K562 (cell line): ENCODE measurements around the gene TRUB1. TPM values are rescaled to one million over a fixed set of nuclear protein-coding genes. Genes with fewer than 3 reads are reported as not detected.

Experiments used
- CBX2 ChIP-seq: fragments of 200-600 bp; sonication (generic); IDR thresholded peaks from one replicate; pipeline ENCODE4 v1.6.1; 2012; ENCODE audit warnings: mild to moderate bottlenecking, low read length, inconsistent platforms; ENCODE audit not compliant: insufficient read depth, poor library complexity, severe bottlenecking
- CREB1 ChIP-seq, 2 experiments: sonication (generic) in 1 of 2; formaldehyde crosslinking in 1 of 2; IDR thresholded peaks; 2 replicates each; pipeline versions ENCODE4 v1.6.1 to v1.8.0; 2012 to 2022; ENCODE audit warnings: inconsistent platforms in 1 of 2, mild to moderate bottlenecking in 1 of 2, missing genetic modification reagents in 1 of 2, moderate library complexity in 1 of 2
- ILF3 ChIP-seq: fragments of 450-650 bp; IDR thresholded peaks from 2 replicates; pipeline ENCODE4 v1.6.1; 2018; ENCODE audit warnings: antibody characterized with exemption, mild to moderate bottlenecking, moderate library complexity, borderline replicate concordance
- MED1 ChIP-seq: sonication (generic); formaldehyde crosslinking; IDR thresholded peaks from 2 replicates; pipeline ENCODE4 v1.8.1; 2023; ENCODE audit warnings: missing genetic modification reagents, borderline replicate concordance
- PCBP2 ChIP-seq: fragments of 200-400 bp; formaldehyde crosslinking; IDR thresholded peaks from 2 replicates; pipeline ENCODE4 v1.6.1; 2018; ENCODE audit warnings: low read length, low read depth, mild to moderate bottlenecking, moderate library complexity; ENCODE audit not compliant: poor library complexity, severe bottlenecking
- PTBP1 ChIP-seq: fragments of 200-400 bp; formaldehyde crosslinking; IDR thresholded peaks from 2 replicates; pipeline ENCODE4 v1.6.1; 2017; ENCODE audit warnings: low read depth, low read length
- PTRF ChIP-seq: fragments of 450-650 bp; IDR thresholded peaks from 2 replicates; pipeline ENCODE4 v1.6.1; 2016; ENCODE audit warnings: mild to moderate bottlenecking, missing genetic modification characterization, missing compliant biosample characterization
- SIRT6 ChIP-seq: IDR thresholded peaks from one replicate; pipeline ENCODE4 v1.6.1; 2012; ENCODE audit warnings: low read depth, mild to moderate bottlenecking, control low read depth, inconsistent platforms, low read length, moderate library complexity
- SMAD4 ChIP-seq: fragments of 250-450 bp; sonication (Bioruptor Pico); conservative IDR thresholded peaks from 2 replicates; pipeline ENCODE4 v1.8.0; 2021; ENCODE audit warnings: inconsistent platforms, mild to moderate bottlenecking, moderate library complexity
- TBP ChIP-seq: optimal IDR thresholded peaks from 2 replicates; pipeline ENCODE3; 2011; ENCODE audit warnings: low read depth, low read length, improper control_type of control experiment
- polyA plus RNA-seq, 8 experiments: library from polyadenylated mRNA; depleted of rRNA in 4 of 8; stranded (reverse) in 5 of 8; unstranded in 3 of 8; fragments of >200 nt; fragmentation: Nextera tagmentation in 2 of 8; fragmentation: Illumina TruSeq in 1 of 8; extraction: Ambion mirVana in 2 of 8; extraction: Trizol in 1 of 8; gene quantifications; 2 replicates each; pipeline versions ENCODE4 v1.2.1 to v1.2.3, GENCODE V29; 2011 to 2014; ENCODE audit warnings: inconsistent platforms in 1 of 8, missing spikeins in 1 of 8
- total RNA-seq, 7 experiments: library from RNA; depleted of rRNA in 6 of 7; stranded (reverse); fragments of >200 nt in 6 of 7; fragmentation: Illumina TruSeq in 2 of 7; extraction: Trizol in 2 of 7; gene quantifications; 2 replicates each; pipeline versions ENCODE4 v1.2.1 to v1.2.3, GENCODE V29; 2011 to 2021; ENCODE audit warnings: low replicate concordance in 1 of 7
- TF ChIP-seq, protein P1 (sequence below), 3 experiments: fragments of 200-800 bp in 1 of 3; sonication (Bioruptor generic) in 1 of 3; sonication (generic) in 1 of 3; formaldehyde crosslinking in 1 of 3; IDR thresholded peaks; 2 replicates each; pipeline versions ENCODE4 v1.6.1 to v1.8.0; 2016 to 2022; ENCODE audit warnings: mild to moderate bottlenecking in 2 of 3, missing compliant biosample characterization in 2 of 3, missing genetic modification characterization in 2 of 3, missing genetic modification reagents in 1 of 3
- TF ChIP-seq, protein P2 (sequence below): fragments of 250-450 bp; sonication (Bioruptor Pico); IDR thresholded peaks from 2 replicates; pipeline ENCODE4 v1.4.0; 2020; ENCODE audit warnings: mild to moderate bottlenecking, moderate library complexity
- TF ChIP-seq, protein P3 (sequence below): fragments of 250-450 bp; sonication (Bioruptor Pico); IDR thresholded peaks from 2 replicates; pipeline ENCODE4 v1.5.0; 2021
- TF ChIP-seq, protein P4 (sequence below): fragments of 450-650 bp; IDR thresholded peaks from 2 replicates; pipeline ENCODE4 v1.6.1; 2017; ENCODE audit warnings: antibody characterized with exemption, mild to moderate bottlenecking
- TF ChIP-seq, protein P5 (sequence below): fragments of 200-400 bp; formaldehyde crosslinking; IDR thresholded peaks from 2 replicates; pipeline ENCODE4 v1.6.1; 2017; ENCODE audit warnings: mild to moderate bottlenecking, low read depth, low read length, moderate library complexity

TRUB1 gene
- total and polyA plus RNA-seq, 9 of the 15 experiments (the other 6 are each of a cell fraction or from before 2014, with no cell fraction given): 4.6 to 16.5 (median 11.5) TPM

DNA sequence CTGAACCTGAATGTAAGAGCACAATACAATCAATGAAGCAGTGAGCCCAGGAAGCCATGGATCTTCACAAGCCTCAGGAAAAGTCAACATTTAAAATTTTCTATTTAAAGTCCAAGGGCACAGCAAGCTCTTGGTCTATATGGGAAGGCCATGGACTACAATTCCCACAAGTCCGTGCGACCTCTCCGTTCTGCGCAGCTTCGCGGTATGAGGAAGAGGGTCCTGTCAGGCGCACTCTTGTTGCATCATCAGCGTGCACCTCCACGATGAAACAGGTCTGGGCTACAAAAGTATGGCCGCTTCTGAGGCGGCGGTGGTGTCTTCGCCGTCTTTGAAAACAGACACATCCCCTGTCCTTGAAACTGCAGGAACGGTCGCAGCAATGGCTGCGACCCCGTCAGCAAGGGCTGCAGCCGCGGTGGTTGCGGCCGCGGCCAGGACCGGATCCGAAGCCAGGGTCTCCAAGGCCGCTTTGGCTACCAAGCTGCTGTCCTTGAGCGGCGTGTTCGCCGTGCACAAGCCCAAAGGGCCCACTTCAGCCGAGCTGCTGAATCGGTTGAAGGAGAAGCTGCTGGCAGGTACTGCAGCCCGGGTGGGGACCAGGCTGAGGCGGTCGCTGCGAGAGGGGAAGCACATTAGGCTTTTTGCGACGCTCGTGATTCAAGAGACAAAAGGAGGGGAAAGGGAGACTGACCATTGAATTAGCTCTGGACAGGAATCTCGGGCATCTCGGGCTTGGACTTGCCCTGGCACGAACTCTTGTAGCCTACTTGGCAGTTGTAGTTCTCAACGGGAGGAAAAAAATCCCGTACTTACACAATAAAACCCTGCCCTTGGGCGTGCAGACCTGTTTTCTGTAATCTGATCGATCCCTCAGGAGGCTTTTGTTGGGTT lies at the start of gene TRUB1 (continued):
- TF ChIP-seq, protein P1, sequence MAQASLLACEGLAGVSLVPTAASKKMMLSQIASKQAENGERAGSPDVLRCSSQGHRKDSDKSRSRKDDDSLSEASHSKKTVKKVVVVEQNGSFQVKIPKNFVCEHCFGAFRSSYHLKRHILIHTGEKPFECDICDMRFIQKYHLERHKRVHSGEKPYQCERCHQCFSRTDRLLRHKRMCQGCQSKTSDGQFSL (CRISPR knock-in tag; IDR thresholded peaks at IDR 0.05): no peak
- TF ChIP-seq, protein P1 (tag; IDR thresholded peaks at IDR 0.05): no peak
- TF ChIP-seq ILF3 (no peak), TBP (peak; percentile 88), PTRF (no peak), SIRT6 (no peak), PTBP1 (no peak), MED1 (CRISPR knock-in tag) (no peak), CBX2 (no peak), SMAD4 (CRISPR knock-in tag) (no peak), PCBP2 (no peak), CREB1 (IDR thresholded peaks at IDR 0.05) (peak; percentile 98), CREB1 (CRISPR knock-in tag; IDR thresholded peaks at IDR 0.05) (peak; percentile 97)
- TF ChIP-seq, protein P2, sequence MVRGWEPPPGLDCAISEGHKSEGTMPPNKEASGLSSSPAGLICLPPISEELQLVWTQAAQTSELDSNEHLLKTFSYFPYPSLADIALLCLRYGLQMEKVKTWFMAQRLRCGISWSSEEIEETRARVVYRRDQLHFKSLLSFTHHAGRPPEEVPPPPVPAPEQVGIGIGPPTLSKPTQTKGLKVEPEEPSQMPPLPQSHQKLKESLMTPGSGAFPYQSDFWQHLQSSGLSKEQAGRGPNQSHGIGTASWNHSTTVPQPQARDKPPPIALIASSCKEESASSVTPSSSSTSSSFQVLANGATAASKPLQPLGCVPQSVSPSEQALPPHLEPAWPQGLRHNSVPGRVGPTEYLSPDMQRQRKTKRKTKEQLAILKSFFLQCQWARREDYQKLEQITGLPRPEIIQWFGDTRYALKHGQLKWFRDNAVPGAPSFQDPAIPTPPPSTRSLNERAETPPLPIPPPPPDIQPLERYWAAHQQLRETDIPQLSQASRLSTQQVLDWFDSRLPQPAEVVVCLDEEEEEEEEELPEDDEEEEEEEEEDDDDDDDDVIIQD (CRISPR knock-in tag): no peak
- TF ChIP-seq, protein P3, sequence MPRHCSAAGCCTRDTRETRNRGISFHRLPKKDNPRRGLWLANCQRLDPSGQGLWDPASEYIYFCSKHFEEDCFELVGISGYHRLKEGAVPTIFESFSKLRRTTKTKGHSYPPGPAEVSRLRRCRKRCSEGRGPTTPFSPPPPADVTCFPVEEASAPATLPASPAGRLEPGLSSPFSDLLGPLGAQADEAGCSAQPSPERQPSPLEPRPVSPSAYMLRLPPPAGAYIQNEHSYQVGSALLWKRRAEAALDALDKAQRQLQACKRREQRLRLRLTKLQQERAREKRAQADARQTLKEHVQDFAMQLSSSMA (CRISPR knock-in tag): no peak
- TF ChIP-seq, protein P4, sequence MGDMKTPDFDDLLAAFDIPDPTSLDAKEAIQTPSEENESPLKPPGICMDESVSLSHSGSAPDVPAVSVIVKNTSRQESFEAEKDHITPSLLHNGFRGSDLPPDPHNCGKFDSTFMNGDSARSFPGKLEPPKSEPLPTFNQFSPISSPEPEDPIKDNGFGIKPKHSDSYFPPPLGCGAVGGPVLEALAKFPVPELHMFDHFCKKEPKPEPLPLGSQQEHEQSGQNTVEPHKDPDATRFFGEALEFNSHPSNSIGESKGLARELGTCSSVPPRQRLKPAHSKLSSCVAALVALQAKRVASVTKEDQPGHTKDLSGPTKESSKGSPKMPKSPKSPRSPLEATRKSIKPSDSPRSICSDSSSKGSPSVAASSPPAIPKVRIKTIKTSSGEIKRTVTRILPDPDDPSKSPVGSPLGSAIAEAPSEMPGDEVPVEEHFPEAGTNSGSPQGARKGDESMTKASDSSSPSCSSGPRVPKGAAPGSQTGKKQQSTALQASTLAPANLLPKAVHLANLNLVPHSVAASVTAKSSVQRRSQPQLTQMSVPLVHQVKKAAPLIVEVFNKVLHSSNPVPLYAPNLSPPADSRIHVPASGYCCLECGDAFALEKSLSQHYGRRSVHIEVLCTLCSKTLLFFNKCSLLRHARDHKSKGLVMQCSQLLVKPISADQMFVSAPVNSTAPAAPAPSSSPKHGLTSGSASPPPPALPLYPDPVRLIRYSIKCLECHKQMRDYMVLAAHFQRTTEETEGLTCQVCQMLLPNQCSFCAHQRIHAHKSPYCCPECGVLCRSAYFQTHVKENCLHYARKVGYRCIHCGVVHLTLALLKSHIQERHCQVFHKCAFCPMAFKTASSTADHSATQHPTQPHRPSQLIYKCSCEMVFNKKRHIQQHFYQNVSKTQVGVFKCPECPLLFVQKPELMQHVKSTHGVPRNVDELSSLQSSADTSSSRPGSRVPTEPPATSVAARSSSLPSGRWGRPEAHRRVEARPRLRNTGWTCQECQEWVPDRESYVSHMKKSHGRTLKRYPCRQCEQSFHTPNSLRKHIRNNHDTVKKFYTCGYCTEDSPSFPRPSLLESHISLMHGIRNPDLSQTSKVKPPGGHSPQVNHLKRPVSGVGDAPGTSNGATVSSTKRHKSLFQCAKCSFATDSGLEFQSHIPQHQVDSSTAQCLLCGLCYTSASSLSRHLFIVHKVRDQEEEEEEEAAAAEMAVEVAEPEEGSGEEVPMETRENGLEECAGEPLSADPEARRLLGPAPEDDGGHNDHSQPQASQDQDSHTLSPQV: no peak
- TF ChIP-seq, protein P5, sequence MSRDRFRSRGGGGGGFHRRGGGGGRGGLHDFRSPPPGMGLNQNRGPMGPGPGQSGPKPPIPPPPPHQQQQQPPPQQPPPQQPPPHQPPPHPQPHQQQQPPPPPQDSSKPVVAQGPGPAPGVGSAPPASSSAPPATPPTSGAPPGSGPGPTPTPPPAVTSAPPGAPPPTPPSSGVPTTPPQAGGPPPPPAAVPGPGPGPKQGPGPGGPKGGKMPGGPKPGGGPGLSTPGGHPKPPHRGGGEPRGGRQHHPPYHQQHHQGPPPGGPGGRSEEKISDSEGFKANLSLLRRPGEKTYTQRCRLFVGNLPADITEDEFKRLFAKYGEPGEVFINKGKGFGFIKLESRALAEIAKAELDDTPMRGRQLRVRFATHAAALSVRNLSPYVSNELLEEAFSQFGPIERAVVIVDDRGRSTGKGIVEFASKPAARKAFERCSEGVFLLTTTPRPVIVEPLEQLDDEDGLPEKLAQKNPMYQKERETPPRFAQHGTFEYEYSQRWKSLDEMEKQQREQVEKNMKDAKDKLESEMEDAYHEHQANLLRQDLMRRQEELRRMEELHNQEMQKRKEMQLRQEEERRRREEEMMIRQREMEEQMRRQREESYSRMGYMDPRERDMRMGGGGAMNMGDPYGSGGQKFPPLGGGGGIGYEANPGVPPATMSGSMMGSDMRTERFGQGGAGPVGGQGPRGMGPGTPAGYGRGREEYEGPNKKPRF: no peak
